Activated CD4-positive, alpha-beta T cell treated with anti-CD3 and anti-CD28 coated beads, Interleukin-2, amount 50 U/mL, for 1 hour (primary cell): Measurements from ENCODE around the gene MXD4.

Experiments used
- DNase-seq: peaks from one replicate; pipeline ENCODE4 v3.0.0-alpha.2; 2020

MXD4 gene

DNA sequence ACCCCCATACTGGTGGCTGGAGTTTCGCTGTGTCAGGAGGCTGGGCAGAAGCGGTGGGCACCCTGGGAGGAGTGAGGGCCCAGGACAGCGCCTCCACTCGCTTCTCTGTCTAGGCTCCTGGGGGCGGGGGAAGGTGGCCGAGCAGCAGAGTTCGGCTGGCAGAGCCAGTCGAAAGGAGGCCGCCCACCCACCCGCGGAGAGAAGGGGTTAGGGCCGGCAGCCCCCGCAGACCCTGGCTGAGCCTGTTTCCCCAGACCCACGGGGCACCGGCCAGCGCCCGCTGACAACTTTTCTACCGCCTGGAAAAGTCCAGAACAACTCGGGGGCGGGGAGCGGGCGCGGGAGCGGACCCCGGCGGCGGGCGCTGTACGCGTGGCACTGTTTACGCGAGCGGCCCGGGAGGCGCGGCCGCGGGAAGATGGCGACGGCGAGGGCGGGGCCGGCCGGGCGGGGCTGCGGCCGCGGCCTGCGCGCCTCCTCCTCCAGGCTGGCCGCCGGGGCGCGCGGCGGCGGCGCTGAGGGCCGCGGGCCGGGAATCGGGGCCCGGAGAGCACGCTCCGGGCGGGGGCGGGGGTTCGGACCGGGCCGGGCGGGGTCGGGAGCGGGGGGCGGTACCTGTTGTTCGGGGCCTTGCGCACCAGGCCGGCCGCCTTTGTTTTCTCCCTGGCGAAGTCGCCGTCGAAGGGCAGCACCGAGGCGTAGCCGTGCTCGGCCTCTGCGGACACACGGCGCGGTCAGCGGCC is 628 bp downstream of the MXD4 start:
- peak; percentile 54 for DNase-seq

DNA sequence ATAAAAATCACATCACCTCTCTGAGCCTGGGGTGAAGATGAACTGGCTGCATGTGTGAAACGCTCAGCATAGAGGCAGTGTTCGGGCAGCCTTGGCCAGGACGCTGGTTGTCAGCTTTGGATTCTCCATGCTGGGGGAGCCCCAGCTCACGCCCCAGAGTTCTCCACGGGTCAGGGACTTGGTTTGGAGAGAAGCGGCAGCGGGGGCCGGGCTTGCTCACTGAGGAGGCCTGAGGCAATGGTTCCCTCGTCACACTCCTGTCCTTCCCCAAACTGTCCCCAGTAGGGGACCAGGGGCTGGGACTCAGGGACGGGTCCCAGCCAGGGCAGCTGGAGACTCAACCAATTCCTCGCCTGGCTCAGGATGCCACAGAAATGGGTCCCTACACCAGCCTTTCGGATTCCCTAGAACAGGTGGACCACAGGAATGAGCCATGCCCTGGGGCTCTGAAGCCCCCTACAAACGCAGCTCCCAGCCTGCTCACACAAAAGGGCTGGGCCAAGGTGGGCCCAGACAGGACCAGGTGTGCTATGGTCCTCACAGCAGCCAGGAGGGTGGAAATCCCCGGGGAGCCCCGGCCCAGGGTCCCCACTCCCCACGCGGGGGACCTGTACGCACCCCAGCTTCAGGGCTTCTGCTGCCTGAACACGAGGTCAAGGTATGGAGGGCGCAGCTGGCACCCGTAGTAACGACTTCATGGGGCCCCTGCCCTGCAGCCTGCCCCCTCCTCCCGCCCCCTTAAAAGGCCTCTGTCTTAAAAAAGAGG is 1.4 kb downstream of the MXD4 start:
- DNase-seq: no peak

DNA sequence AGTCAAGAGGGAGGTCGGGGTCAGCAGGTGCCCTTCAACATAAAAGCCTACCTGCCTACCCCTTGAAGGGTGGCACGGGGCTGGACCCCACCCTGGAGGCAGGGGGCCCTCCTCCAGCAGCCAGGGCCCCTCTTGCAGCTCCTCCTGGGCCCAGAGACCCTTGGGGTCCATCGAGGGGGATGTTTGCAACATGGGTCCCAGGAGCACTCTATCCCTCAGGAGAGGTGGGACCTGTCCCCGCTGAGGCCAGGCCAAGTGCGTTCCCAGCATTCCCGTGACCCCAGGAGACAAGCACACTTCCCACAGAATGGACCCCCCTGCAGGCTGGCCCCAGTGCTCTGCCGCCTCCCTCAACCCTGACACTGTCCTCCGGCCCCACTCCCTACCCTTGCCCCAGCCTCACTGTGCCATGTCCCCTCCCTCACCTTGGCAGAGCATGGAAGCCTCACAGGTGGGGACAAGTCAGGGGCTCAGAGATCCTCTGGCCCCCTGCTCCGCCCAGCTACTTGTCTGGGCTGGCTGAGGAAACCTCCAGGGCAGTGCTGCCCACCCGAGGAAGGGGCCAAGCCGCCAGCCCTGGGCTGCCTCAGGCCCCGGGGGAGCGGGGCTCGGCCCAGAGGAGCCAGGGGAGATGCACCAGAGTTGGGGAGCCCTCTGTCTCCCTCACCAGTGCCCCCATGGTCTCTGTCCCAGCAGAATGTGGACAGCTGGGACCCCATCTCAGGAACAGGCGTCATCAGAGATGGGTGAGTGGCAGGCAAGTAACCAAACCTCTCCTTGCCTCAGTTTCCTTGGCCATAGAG is 2.2 kb downstream of the MXD4 start:
- DNase-seq: no peak

DNA sequence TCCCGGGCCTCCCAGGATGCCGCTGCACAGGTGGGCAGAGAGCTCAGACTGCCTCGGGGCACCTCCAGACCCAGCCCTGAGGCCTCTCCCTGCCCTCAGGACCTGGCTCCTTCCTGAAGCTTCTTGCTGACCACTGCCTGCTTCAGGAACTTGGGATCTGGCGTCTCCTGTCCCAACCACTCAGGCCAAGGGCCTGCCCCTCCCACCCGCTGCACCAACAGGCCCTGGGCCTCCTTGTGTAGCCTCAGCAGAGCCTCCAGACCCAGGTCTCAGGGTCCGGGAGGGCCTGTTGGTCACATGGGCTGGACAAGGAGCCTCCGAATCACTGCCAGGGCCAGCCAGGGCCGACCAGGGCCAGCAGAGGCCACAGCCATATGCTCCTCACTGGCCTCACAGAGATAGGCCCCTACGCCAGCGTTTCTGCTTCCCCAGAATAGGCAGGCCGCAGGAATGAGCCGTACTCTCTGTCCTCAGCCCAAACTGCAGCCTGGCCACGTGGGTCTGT is 2.8 kb downstream of the MXD4 start:
- no peak for DNase-seq

DNA sequence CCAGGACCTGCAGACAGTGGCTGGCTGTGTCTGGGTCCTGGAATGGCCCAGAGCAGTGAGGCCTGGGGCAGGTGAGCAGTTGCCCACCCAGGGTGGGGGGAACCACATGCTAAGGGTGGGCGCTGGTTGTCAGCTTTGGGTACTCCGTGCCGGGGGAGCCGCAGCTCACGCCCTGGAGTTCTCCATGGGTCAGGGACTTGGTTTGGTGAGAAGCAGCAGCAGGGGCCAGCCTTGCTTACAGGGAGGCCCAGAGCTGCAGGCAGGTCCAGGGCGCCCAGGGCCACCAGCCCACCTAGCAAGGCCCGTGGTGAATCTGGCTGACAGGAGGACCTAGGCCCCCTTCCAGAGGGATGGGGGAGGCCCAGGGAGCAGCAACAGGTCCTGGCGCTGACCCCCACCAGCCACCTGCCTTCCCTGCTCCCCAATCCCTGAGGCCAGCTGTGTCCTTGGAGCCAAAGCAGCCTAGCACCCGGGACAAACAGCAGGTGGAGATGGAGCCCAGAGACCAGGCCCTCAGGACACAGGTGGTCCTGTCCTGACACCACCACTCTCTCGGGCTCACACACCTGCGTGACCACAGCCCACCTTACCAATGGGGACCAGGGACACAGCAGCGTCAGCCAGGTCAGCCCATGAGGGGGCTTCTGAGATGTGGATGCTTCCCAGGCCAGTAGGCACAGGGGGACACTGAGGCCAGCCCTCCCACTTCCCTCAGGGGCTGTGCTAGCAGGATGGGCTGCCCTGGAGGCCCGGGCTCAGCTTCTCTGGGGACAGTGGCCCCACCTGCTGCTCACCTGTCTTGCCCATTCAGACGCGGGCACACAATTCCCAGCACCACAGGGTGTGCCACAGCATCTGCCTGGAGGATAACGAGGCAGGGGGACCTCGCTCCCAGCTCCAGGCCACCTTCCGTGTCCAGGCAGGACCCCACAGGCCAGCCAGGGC is 3.5 kb downstream of the MXD4 start:
- no peak for DNase-seq

DNA sequence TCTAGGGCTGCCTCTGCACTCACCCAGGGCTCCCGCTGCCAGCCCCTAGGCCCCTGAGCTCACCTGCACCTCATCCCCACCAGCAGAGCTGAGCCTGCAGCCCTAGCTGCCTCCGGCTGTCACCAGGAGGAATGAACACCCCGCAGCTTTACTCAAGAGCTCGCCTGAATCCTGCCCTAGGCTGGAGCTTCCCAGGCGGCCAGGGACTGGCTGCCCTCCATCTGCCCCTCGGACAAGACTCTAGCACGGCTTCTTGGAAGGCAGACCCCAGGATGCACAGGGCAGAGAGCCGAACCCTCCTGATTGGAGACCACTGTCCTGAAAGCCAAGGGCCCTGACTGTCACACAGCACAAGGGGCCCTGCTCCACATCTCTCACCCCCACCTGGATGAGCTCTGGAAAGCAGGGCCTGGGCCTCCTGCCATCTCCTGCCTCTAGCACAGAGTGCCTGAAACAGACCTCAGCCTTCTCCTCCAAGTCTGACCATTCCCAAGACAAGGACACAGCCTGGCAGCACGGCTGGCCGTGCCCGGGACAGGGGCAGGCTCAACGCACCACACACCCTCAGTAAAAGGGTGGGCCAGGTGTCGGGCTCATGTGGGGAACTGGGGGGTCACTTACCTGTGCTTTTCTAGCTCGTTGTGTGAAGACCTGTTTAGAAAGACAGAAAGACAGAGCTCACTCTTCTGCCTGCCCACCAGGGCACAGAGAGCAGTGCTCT is 4.4 kb downstream of the MXD4 start:
- no peak for DNase-seq

DNA sequence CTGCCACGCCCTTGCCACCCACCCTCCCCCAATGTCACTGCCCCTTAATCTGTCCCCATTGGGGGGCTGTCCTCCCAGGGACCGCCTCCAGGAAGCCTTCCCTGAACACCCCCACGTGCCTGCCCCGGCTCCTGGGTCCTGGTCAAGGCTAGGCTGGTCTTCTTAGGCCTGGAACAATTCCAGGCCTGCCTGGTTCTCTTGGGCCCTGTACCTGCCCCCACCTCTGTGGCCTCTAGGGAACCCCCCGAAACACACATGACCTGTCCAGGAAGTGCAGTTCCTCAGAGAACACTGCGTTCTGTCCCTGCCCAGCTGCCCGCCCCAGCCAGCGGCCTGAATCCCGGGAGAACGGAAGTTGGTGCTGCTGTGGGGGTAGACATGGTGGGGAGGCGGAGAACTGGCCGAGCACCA is 5.1 kb downstream of the MXD4 start:
- no peak for DNase-seq

DNA sequence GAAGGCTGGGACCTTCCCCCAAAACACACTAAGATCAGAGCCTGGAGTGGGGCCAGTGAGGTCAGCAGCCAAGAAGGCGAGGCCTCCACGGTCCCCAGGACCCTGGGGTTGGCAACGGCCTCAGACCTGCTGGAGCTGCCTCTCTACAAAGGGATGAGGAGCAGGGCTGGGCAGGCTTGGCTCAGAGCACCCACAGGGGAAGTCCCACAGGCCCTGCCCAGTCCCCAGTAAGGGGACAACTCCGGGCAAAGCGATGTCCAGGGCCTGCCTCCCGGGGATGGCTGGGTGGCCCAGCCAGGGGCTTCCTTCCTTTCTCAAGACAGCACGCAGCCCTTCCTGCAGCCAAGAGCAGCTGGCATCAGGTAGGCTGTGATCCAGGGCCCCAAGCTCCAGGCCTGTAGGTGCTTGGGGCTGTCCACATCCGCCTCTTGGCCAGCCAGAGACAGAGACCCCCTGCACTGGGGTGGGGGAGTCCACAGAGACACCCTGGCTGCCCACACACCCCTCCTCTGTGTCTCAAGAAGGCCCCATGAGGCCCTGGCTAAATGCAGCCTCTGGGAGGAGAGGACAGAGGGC is 5.7 kb downstream of the MXD4 start:
- DNase-seq: no peak

DNA sequence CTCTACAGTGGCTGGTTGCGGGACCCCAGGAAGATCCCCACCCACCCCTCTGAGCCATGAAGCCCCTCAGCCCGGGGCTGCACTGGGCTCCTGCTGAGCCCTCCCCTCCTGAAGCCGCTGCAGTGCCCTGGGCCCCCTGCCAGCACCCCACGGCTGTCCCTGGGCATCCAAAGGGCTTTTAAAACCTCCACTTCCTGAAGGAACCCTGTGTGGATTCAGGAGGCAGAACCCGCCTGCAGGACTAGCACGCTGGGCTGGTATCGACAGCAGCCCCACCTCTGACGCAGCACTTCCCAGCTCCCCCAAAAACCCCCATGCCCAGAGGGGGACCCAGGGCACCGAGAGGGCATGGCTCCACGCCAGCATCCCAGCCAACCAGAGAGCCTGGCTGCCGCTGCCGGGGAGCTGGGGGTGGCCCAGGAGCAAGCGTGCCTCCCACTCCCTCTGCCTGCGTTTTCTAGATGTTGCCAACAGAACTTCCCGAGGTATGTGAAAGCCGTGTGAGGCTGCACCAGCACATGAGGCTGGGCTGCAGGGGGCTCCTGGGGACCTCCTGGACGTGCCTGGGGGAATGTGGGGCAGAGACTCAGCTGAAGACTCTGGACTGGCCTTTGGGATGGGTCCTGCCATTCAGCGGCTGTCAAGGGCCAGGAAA is 6.3 kb downstream of the MXD4 start:
- no peak for DNase-seq

DNA sequence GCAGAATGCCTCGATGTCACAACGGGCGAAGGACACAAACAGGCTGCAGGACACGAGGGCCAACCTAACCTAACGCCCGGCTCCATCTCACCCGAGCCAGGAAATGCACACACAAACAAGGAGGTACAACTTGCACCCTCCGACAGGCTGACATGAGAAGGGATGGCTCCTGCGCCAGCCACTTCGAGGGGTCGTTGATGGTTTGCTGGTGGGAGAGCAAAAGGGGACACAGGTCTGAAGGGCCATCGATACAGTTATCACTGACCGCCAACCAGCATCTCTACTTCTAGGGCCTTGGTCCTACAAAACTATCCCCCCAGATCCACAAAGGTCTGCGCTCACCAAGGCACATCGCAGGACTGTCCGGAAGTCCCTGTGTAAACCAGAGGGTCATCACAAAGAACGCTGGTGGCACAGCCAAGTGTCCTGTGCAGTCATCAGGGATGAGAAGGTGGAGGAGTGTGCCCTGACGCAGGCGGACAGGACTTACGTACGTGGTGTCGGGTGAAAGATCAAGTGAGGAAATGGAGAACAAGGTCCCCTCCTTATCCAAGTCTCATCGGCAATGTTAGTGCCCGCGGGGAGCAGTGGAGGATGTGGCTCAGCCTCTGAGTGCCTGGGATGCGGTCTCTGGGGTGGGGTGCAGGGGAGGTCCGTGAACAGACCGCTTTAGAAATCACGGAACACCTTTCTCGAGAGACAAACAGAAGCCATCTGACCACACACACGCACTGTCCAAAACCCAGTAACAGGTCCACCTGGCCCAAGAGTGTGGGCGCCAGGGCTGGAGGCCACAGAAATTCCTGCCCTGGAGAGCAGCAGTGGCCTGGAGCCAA is 7.0 kb downstream of the MXD4 start:
- no peak for DNase-seq

DNA sequence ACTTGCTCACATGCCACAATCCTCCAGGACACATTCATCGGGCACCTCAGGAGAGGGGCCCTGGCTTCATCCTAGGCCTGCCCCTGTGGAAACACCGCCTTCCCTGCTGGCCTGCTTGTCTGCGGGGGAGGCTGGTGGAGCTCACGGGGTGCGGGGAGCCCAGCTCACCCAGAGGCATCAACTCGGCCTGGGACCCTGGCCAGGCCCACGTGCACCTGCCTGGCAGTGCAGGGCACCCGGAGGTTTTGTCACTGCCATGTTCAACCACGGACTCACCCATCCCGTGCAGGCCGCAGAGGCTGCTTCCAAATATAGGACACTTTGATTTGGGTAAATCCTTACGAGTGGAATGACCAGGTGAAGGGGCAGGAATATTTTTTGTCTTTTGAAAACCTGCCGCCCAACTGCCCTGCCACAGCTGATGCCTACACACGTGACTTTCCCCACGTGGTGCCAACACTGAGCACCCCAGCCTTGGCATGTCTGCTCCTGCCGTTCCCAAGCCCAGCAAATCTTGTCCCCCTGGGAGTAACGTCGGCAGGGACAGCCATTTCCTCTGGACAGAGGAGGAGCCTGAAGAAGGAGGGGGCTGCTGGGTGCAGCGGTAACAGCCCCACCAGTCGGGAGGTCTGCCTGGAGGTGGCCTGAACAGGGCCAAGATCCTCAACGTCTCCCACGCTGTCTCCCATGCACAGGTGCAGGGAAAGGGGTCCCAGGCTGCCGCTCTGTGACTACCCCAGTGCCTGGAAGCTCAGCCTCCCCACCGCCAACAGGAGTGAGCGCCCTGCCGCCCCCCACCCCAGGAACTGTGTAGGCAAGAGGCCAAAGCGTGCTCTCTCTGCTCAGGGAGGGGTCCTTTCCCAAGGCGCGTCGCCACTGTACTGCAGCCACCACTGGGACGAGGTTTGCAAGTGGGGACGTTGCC is 8.5 kb downstream of the MXD4 start:
- no peak for DNase-seq

DNA sequence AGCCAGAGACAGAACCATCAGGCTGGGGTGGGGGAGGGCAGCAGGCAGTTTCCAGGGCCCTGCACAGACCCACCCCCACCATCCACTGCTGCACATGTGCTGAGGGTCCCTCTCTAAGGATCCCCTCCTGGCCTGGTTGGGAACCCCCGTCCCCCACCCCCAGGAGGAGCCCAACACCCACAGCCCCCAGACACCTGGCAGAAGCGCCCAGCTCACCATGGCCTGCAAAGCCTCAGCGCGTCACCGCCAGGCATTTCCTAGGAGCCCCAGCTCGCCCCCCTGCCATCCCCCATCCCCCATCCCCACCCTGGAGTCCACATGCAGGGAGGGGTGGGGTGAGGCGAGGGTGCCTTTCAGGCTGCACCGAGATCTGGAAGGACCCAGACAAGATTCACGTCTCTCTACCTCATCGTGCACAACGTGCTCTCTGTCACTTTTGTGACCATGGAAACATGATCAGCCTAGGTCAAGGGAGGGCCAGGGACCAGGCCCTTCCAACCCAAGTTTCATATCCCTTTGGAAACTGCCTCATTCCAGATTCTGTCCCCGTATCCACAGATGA is 9.3 kb downstream of the MXD4 start:
- no peak for DNase-seq

DNA sequence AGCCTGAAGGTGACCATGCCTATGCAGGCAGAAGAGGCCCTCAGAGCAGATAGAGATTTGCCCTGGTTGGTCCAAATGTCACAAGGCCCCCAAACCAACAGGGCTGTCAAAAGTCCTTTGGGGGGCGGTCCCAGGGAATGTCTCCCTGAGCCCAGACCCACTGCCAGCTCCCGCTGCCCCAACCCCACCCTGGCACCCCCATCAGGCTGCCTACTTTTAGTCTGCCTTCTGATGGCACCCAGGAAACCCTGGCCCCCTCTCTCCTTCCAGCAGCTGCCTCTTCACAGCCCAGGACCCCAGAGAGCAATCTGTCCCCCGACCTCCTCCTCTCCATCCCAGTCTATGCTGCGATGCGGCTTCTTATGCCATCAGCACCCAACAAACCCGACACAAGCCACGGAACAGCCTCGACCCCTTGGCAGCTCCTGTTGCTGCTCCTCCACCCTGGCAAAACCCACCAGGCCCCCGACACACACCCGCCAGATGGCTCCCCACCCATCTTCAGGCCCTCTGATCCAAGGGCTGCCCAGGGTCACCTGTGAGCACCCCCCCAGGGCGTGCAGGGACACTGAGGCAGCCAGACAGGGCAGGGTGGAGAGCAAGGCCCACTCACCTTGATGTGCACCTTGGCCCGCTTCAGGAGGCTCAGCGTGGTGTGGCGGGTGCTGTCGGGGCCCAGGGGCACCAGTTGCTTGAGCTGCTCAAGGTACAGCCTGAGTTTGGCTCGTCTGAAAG is 9.9 kb downstream of the MXD4 start:
- no peak for DNase-seq

DNA sequence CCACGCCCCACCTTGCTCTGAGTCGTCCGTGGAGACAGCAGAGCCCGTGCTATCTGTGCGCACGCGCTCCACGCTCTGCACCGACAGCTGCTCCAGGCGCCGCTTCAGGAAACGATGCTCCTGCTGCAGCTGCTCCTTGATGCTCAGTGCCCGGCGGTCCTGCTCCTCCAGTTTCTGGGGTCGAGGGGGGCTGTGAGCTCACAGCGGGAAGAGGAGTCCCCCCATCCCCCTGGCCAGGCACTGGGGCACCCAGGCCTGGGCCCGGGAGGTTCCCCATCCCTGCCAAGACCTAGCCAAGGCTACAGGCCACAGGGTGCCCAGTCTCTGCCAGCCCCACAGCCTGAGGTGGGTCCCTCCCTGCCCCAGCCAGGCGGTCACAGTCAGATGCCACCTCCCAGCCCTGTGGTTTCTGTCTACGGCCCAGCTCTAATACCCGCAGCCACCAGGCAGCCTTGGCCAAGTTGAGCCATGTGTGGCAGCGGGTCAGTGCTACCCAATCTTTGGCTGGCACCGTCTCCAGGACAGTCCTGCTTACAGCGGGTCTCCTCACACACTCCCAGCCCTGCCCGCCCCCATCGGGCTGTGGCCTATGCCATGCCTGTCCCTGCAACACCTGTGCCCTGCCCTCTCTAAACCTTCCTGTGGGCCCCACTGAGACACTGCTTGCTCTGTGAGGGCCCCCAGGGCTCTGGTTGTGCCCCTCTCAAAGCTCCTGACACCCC is 10.7 kb downstream of the MXD4 start:
- DNase-seq: no peak

DNA sequence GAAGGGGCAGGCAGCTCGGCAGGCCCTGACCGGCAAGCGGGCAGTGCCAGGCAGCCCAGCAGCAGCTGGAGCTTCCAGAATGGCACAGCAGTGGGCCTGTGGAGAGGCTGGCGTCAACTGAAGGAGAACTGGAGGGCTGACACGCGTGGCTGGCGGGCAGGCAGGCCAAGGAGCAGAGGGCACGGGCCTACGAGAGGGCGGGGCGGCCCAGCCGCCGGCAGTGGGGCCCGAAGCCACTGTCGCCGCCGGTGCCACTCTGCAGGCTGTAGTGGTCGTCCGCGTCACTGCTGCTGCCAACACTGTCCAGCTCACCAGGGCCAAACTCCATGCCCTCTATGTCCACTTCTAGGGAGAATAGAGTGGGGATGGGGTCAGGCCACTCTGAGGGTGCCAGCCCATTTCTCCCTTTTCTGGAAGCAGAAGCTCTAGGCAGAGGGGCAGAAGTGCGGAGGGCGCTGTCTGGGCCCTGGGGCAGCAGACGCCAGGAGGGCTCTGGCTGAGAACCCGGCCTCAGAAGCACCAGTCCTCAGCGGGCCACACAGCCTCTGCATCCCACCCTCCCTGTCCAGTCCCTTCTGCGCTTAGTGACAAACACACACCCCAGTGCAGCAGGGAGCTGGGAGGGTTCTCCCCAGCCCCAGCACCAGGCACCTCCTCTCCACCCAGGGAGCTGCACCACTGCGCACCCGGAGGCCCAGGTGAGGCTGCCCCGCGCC is 11.4 kb downstream of the MXD4 start:
- DNase-seq: no peak
